GM18517 (cell line): ENCODE measurements around the gene SCAP.
"Not testable (repeated sequence)": the region's sequence is repeated elsewhere in the genome, so short reads cannot be mapped to it uniquely, and the experiment has no call there.

Source experiments
- ATAC-seq: cut with Tn5 transposase; IDR thresholded peaks from one replicate; pipeline ENCODE4 v1.9.1; 2021; ENCODE audit warnings: mild to moderate bottlenecking, moderate library complexity; ENCODE audit not compliant: unreplicated experiment

Gene SCAP

DNA sequence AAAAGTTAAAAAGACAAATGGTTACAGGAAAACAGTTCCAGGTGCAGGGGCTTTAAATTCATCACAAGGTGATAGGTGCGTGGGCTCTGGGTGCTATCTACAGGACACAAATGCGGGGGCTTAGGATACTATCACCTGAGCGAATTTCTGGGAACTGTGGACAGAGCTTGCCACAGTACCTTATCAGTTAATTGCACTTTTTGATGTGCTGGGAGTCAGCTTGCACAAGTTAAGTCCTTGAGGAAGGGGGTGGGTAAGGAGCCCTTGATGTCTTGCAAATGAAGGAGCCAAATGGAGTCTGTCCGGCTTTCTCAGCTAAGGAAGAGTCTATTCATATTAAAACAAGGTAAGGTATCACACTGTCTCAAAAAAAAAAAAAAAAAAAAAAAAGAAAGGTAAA lies 6.0 kb upstream of the SCAP start:
- ATAC-seq = not testable (repeated sequence)

DNA sequence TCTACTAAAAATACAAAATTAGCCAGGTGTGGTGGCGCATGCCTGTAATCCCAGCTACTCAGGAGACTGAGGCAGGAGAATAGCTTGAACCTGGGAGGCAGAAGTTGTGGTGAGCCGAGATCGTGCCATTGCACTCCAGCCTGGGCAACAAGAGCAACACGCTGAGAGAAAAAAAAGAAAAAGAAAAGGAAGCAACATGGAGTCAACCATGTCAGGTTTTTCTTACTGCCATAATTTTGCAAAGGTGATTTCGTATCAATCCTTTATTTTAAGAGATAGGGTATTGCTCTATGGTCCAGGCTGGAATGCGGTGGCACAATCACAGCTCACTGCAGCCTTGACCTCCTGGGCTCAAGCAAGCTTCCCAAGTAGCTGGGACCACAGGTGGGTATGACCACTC lies 4.5 kb upstream of the SCAP start:
- ATAC-seq = not testable (repeated sequence)

DNA sequence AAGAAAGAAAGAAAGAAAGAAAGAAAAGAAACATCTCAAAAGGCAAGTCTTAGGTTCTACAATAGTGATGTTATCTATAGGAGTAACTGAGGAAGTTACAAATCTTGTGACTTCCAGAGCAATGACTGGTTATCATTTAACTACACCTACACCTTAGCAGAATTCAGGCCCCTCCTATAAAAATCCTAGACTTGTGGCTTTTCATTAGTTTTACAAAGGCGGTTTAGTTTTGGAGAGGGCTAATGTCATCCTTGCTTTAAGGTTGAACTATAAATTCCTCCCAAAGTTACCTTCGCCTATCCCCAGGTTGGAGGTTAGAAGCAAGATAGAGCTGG lies 4.1 kb upstream of the SCAP start:
- no peak for ATAC-seq

DNA sequence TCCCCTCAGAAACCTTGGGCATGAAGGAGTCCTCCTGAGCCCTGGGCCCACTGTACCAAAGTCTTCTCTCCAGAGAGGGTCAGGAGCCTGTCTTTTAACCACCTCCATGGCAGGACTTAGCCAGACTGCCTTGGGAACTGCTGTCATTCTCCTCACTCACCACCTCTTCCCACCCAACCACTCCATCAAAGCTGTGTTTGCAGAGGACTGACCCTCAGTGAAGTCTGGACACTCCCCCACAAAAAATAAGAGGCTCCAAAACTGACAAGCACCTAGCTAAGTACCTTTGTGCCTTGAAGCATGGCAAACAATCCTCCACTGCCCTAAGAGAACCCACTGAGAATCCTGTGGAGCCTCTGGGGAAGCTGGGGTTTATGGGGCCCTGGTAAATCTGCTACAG lies 2.3 kb upstream of the SCAP start:
- no peak for ATAC-seq

DNA sequence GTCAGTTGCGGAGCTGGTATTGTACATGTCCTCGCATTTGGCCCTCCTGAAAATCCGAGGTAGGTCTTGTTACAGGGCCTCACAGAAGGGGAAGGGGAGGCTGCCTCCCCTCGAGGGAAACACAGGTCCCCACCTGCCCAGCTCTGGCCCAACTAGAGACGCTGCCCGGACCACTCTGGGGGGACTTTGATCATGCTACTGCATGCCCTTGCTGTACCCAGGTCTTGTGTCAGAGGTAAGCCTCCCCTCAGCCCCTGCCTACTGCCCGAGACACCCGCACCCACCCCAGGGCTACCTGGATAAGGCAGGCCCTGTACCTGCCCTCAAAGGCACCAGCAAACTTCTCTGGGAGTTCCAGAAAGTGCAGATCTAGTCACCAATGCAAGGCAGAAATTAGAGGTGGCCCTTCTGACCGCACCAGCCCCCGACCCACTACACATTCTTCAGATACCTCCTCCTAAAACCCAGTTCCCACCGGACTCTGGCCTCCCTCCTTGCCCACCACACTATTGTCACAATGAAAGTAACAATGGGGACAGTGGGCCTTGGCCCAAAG lies 981 bp upstream of the SCAP start:
- no peak for ATAC-seq

DNA sequence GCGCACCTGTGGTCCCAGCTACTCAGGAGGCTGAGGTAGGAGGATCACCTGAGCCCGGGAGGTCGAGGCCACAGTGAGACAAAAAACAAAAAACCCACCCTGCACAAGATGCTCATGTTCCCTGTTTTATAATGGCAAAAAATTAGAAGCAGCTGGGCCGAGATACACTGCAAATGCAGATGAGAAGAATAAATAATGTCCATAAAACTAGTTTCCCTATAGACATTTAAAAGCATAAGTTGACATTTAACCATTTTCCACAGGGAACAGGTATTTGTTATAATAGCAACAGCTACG lies 537 bp upstream of the SCAP start:
- no peak for ATAC-seq

DNA sequence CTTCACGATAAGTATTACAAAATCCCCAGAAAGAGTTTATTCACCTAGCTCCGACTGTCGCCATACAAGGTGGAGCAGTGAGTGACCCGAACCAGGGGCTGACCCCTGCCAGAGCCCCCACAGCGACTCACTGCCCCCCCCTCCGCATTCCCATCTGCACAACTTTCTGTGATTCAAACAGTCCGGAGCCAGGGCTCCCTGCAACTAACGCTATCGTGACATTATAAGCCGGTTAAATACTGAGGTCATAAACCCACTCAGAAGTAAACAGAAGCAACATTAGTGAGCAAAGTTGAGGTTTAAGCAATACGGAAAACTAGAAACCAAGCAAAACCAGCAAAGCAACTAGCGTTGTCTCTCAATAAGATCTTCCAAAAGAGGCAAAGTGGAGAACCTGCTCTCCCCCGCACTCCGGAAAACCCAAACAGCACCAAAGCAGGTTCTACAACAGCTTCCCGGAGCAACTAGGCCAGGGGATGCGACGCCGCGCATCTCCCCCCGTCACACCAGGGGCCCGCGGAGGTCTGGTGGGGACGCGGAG lies 642 bp downstream of the SCAP start:
- ATAC-seq = no peak

DNA sequence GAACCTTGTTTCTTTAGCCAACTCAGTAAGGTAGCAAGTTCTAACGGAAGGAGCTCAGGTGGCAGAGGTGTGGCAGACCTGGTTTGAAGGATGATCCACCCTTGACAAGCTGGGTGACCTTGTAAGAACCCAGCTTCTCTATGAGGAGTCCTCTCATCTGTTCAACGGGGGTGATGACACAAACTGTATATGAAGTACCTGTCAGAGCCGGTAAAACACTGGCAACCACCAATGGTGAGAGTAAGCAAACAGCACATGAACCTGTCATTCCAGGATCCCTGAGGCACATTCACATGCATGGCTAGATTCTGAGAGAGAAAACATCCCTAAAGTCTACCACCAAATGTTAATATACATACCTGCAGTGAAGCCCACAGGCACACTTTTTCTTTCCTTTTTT lies 2.4 kb downstream of the SCAP start:
- no peak for ATAC-seq

DNA sequence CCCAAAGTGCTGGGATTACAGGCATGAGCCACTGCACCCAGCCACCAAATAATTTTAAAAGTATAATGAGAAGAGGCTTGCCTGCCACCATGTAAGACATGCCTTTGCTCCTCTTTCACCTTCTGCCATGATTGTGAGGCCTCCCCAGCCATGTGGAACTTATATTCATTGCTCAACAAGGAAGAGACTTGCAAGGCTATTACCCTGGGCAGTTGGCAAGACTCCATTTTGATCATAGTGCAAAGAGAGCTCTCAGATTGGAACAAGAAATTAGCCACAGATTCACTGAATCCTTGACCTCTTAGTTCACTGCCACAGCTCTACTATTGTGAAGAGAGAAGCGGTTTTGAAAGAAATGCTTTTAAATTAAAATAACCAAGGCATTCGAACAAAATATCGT lies 6.1 kb downstream of the SCAP start:
- no peak for ATAC-seq

DNA sequence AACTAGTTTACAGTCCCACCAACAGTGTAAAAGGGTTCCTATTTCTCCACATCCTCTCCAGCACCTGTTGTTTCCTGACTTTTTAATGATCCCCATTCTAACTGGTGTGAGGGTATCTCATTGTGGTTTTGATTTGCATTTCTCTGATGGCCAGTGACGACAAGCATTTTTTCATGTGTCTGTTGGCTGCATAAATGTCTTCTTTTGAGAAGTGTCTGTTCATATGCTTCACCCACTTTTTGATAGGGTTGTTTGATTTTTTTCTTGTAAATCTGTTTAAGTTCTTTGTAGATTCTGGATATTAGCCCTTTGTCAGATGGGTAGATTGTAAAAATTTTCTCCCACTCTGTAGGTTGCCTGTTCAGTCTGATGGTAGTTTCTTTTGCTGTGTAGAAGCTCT lies 7.4 kb downstream of the SCAP start:
- ATAC-seq = not testable (repeated sequence)

DNA sequence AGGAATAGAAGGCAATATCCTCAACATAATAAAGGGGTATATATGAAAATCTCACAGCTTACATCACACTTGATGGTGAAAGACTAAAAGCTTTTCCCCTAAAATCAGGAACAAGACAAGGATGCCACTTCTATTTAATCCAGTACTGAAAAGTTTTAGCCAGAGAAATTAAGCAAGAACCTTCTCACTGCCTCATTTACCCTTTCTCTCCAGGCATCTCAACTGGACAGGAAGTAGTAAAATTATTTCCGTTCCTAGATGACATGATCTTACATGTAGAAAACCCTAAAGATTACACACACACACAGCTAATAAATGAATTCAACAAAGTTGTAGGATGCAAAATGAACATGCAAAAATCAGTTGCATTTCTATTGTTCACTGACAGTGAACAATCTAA lies 11.2 kb downstream of the SCAP start:
- ATAC-seq = no peak

DNA sequence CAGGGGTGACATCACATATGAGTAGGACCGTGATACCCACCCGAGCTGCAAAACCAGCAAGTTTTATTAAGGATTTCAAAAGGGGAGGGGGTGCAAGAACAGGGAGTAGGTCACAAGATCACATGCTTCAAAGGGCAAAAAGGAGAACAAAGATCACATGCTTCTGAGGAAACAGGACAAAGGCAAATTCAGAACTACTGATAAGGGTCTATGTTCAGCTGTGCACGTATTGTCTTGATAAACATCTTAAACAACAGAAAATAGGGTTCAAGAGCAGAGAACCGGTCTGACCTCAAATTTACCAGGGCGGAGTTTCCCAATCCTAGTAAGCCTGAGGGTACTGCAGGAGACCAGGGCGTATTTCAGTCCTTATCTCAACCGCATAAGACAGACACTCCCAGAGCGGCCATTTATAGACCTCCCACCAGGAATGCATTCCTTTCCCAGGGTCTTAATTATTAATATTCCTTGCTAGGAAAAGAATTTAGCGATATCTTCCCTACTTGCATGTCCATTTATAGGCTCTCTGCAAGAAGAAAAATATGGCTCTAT lies 16.1 kb downstream of the SCAP start:
- ATAC-seq = not testable (repeated sequence)

DNA sequence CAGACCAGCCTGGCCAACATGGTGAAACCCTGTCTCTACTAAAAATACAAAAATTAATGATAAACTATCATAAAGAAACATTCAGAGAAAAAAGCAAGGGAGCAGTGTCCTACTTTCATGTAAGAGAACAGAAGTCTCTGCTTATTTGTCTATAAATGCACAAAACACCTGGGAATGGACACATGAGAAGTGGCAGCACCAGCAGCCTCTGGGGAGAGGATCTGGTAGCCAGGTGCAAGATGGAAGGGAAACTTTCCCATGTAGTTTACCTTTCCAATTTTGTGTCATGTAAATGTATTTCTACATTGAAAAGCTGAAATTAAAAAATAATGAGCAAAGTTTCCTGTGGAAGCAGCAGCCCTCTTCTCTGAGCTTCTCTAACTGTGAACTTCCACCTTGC lies 18.8 kb downstream of the SCAP start:
- ATAC-seq = no peak

DNA sequence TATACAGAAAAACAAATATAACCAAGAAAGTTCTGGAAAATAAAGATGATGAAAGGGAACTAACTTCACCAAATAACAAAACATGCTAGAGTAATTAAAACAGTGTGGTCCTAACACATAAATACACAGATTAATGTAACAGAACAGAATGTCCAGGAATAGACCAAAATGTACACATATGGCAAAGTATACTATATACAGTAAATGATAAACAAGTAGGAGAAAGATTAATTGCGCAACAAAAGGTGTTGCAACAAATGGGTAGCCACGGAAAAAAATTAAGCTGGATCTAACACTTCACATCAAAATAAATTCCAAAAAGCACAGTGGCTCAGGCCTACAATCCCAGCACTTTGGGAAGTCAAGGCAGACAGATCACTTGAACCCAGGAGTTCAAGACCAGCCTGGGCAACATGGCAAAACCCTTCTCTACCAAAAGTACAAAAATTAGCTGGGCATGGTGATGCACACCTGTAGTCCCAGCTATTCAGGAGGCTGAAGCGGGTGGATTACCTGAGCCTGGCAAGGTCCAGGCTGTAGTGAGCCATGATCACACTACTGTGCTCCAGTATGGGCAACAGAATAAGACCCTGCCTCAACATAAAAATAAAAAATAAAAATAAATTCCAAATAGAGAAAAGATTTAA lies 19.8 kb downstream of the SCAP start:
- no peak for ATAC-seq

DNA sequence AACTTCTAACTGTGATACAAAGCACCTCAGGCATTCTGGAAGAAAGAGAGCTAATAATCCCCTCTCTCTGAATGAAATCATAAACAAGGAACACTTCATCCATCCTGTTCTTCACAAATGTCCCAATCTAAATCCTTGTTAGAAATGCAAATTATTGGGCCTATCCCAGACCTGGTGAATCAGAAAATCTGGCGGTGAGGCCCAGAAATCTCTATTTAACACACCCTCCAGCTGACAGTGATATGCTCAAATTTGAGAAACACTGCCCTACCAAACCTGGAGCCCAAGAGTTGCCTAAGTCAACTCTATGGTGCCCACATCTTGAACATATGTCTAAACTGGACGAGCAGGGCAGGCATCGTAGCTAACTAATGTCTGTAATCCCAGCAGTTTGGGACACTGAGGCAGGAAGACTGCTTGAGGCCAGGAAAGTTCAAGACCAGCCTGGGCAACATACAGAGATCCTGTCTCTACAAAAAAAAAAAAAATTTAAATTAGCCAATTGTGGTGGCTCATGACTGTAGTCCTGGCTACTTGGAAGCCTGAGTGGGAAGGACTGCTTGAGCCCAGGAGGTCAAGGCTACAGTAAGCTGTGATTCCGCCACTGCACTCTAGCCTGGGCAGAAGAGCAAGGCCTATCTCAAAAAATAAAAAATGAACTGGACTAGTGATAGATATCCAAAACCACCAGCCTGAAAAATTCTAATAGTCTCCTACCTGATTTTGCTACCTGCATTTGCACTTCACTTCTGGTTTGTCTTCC lies 23.1 kb downstream of the SCAP start:
- ATAC-seq = no peak

DNA sequence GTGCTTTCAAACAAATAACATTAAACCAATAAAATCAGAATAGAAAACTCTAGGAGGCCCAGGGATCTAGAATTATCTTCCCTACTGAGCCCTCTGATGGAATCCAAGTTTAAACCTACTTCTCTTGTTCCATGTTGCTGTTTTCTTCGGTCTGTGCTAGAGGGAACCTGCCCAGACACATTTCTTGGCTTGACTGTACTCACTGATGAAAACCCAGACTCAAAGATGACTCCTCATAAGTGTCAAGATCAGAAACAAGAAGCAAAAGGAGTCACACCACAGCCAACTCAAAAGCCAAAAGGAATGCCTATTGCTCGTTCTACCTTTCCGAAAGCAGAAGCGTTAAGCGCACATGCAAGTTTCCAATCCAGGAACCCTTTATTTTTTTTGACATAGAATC lies 31.6 kb downstream of the SCAP start:
- no peak for ATAC-seq

DNA sequence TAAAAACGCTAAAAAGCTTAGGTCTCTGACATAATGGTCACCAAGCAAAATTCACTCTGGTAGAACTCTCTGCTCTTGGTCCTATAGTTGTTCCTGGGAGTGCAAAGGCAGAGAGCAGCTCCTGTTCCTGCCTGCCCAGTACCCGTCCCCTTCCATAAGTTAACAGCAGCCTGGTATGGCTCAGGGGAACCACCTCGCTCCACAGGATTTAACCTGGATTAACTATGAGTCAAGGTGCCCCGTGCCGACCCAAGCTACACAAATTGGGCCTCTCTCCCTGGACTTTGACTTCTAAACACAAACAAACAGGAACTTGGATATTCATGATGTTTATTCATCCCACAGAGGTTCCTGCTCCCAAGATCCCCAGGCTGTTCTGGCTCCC lies 32.1 kb downstream of the SCAP start:
- no peak for ATAC-seq

DNA sequence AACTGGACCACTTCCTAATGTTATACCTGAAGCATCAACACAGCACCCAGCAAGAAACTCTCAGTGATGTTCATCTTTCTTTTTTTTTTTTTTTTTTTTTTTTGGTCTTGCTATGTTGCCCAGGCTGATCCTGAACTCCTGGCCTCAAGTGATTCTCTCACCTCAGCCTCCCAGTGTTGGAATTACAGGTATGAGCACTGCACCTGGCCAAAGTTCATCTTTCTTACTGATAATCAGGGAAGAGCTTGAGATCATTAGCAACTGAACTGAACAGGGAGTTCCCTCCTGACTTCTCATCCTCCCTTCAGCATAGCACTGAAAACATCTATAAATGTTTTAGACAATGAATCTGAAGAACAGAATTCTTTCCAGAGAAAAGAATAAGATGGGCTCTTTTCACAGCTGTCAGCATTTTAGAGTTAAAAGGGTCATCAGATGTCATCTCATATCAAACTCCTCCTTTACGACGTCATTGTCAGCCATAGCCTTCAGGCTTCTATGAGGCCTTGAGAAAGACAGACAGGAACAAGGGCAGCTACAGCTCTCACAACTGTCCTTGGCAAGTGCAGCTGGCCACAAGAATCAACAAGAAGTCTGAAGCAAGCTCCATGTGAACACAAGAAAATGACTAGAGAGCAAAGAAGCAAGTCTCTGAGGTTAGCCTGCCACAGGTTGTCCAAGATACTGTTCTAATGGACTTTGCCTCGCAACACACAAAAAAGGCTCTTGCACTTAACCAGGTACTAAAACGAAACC lies 33.8 kb downstream of the SCAP start:
- ATAC-seq = no peak

DNA sequence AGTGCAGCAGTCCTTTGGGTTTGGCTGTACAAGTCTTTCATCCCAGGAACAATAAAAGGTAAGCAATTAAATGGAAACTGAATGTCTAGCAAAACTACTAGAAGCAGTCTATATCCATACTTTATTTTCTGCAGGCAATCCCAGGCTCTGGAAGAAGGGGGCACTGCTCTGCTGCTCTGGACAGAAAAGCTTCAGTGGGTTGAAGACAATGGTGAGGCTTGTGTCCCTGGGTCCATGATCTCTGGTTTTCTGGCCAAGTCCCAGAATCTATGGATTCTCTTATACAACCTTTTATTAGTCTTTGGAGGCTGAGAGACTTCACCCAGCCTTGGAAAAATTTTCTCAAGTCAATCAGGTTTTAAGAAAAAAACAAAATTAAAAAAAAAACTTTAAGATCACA lies 35.6 kb downstream of the SCAP start:
- no peak for ATAC-seq

DNA sequence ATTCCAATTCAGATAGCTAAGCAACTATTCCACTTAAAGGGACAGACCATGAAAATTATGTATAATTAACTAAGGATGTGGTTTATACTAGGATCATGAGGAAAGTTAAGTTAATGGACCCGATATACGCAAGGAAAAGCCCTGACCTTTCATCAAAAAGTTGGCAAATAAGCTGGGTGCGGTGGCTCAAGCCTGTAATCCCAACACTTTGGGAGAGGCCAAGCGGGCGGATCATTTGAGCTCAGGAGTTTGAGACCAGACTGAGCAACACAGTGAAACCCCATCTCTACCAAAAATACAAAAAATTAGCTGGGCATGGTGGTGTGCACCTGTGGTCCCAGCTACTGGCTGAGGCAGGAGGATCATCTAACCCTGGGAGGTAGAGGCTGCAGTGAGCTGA lies 39.6 kb downstream of the SCAP start:
- no peak for ATAC-seq

DNA sequence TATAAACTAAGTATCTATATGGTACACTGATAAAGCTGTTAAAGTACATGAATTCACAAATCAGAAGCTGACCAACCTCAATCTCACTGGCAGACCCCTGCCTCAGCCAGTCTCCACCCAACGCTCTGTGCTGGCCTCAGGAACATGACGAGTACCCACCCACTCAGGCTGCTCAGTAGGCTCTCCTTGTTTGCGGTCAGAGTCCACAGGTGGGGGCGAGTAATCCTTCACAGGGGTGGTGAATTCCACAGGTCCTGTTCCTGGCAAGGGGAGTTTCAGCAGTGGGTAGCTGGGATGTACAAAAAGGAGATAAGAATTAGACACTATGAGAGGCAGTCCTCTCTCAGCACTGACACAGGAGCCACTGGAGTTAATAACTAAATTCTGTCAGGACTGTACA lies 40.9 kb downstream of the SCAP start:
- ATAC-seq = no peak

DNA sequence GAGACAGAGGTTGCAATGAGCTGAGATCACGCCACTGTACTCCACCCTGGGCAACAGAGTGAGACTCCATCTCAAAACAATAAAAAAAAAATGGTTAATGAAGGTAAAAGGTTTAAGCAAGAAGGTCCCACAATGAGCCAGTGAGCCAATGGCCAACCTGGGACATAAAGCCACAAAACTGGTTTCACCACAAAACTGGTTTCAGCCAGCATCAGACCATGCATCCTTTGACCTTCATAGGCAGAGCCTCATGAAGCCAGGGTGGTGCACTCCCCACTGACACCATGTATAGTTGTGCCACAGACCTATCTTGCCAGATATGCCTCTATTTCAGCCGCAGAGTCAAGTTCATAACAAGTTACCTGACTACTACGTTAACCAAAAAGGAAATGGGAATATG lies 41.9 kb downstream of the SCAP start:
- ATAC-seq = no peak
